Ovary (tissue), 9 donors: ENCODE results near the gene MAP2K5. TPM values are rescaled to one million over a fixed set of nuclear protein-coding genes. Genes with fewer than 3 reads are reported as not detected.

Source experiments
- DNase-seq, 5 donors: peaks; one replicate each; pipeline ENCODE4 v3.0.0-alpha.2; 2019 to 2020
- H3K27ac ChIP-seq, 2 donors: fragments of 200-600 bp; one replicate each; pipeline versions ENCODE4 v1.5.1 to v1.8.0; 2019 to 2022
- H3K27me3 ChIP-seq: fragments of 200-600 bp; one replicate; pipeline ENCODE4 v1.8.0; 2022
- H3K36me3 ChIP-seq: fragments of 200-600 bp; sonication (generic); one replicate; pipeline ENCODE4 v1.5.1; 2019
- H3K4me1 ChIP-seq: one replicate; pipeline ENCODE4 v1.8.1; 2013; ENCODE audit warnings: mild to moderate bottlenecking, moderate library complexity; ENCODE audit not compliant: insufficient read depth
- H3K4me3 ChIP-seq: fragments of 200-600 bp; sonication (generic); one replicate; pipeline ENCODE4 v1.5.1; 2017
- H3K9me3 ChIP-seq, 2 donors: fragments of 200-600 bp in 1 of 2; sonication (generic) in 1 of 2; one replicate each; pipeline versions ENCODE4 v1.5.1 to v1.8.1; 2013 to 2019; ENCODE audit warnings: mild to moderate bottlenecking in 1 of 2, moderate library complexity in 1 of 2
- EP300 ChIP-seq: sonication (generic); formaldehyde crosslinking; IDR thresholded peaks from one replicate; pipeline ENCODE4 v1.6.1; 2017; ENCODE audit warnings: antibody characterized with exemption
- POLR2A ChIP-seq: fragments of 450-650 bp; IDR thresholded peaks from one replicate; pipeline ENCODE4 v1.6.1; 2017; ENCODE audit warnings: antibody characterized with exemption, mild to moderate bottlenecking, moderate library complexity
- WGBS, 3 donors: extraction: QIAGEN DNeasy Blood & Tissue Kit in 1 of 3; methylation state at CpG; one replicate each; pipeline versions ENCODE4 v1.1.5 to v1.1.7; 2013 to 2017; 5-methylcytosine and 5-hydroxymethylcytosine counted together
- intact Hi-C, 4 donors: fragments of 100-400 bp; cut with DNase I; formaldehyde crosslinking; loops; one replicate each; pipeline versions ENCODE4 v1.11.0 to v1.15.1; 2022 to 2023
- polyA plus RNA-seq, 2 donors: library from polyadenylated mRNA; stranded (reverse); fragments of 200-250 nt in 1 of 2; fragments of 350-450 nt in 1 of 2; fragmentation: Illumina TruSeq in 1 of 2; extraction: RNeasy Lipid Tissue Mini Kit (QIAGEN cat#74804) in 1 of 2; gene quantifications; one replicate each; pipeline ENCODE4 v1.2.3, GENCODE V29; 2013 to 2014
- total RNA-seq, 7 donors: library from RNA; depleted of rRNA in 2 of 7; stranded (reverse); fragments of >200 nt in 2 of 7; fragmentation: NEBNext Ultra II Directional in 3 of 7; extraction: Animal tissue kit (Norgen Biotek cat#: 25700) in 3 of 7; gene quantifications; one replicate each; pipeline versions ENCODE4 v1.1.0 to v1.2.4, GENCODE V29; 2016 to 2023
- TF ChIP-seq, protein P1 (sequence below), 3 donors: fragments of 450-650 bp in 2 of 3; fragments of 200-600 bp in 1 of 3; IDR thresholded peaks; one replicate each; pipeline versions ENCODE4 v1.5.1 to v1.8.0; 2016 to 2022; ENCODE audit warnings: antibody characterized with exemption in 3 of 3, mild to moderate bottlenecking in 1 of 3
- donor health status: DM: no; HTN: no; CAD: no; lungs with moderate emphysema.
- donor health status: DM: no; HTN: no; CAD: no.
- donor health status: Bipolar disorder and iron deficiency.
- donor health status: DM: yes; HTN: yes; CAD: no.
- donor health status: DM: no; HTN: no; CAD: no.
- donor health status: DM: yes; HTN: yes; CAD: no.

Gene MAP2K5
- total and polyA plus RNA-seq, 9 donors, result 4.0 to 39.8 (median 23.2) TPM

DNA sequence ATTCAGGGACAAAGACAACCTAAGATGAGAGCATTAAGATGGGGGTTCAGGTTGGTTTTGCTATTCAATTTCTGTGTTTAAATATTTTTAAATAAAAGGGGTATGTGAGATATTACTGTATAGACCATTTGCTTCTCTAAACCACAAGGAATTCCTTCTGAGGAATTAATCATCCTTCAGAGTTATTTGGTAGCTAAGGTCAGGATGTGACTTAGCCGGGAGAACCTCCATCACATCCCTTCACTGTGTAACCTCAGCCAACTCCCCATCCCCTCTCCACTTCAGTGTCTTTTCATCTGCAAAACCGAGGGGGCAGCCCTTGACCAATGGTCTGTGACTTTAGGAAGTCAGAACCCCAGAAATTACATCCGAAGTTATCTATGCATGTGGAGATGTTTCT lies 234.1 kb downstream of the MAP2K5 start:
- intact Hi-C loops, result no loop called here
- H3K27ac ChIP-seq, result no peak overlapping the region
- H3K27me3 ChIP-seq, result no peaks in the 10 kb centered on the region
- no peak for TF ChIP-seq POLR2A
- TF ChIP-seq, protein P1, sequence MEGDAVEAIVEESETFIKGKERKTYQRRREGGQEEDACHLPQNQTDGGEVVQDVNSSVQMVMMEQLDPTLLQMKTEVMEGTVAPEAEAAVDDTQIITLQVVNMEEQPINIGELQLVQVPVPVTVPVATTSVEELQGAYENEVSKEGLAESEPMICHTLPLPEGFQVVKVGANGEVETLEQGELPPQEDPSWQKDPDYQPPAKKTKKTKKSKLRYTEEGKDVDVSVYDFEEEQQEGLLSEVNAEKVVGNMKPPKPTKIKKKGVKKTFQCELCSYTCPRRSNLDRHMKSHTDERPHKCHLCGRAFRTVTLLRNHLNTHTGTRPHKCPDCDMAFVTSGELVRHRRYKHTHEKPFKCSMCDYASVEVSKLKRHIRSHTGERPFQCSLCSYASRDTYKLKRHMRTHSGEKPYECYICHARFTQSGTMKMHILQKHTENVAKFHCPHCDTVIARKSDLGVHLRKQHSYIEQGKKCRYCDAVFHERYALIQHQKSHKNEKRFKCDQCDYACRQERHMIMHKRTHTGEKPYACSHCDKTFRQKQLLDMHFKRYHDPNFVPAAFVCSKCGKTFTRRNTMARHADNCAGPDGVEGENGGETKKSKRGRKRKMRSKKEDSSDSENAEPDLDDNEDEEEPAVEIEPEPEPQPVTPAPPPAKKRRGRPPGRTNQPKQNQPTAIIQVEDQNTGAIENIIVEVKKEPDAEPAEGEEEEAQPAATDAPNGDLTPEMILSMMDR (IDR thresholded peaks at IDR 0.05), result no peak
- TF ChIP-seq EP300, result no peak
- H3K36me3 ChIP-seq, result no peaks in the 10 kb centered on the region
- no peaks in the 10 kb centered on the region for H3K9me3 ChIP-seq
- H3K4me1 ChIP-seq, result no peaks in the 10 kb centered on the region
- DNase-seq, result no peak
- 63 to 67% (median 63%) methylated on average over 3 of the region's 3 CpGs for WGBS, 3 donors
- no peak overlapping the region for H3K4me3 ChIP-seq

DNA sequence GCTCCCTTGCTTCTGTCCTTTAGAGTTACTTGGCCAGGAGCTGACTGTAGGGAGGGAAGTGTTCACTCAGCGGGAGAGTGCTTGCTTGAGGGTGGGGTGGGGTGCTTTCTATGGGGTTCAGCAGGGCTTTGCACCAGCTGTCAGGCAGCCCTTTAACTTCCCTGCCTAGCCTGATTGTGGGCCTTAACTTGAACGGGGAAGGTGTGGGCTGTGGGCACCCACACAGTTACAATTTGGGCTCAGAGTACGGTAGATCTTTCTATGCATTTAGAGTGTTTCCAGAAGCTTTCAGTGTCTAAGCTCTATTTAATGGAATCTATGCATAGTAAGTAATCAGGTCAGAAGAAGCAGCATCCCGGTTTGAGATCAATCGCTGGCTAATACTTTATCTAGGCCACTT lies 234.6 kb downstream of the MAP2K5 start:
- DNase-seq, result no peak
- Histone ChIP-seq H3K27me3 (no peaks in the 10 kb centered on the region), H3K36me3 (no peaks in the 10 kb centered on the region), H3K9me3 (no peaks in the 10 kb centered on the region), H3K4me1 (no peaks in the 10 kb centered on the region), H3K27ac (no peak overlapping the region), H3K4me3 (no peak overlapping the region)
- 82 to 88% (median 84%) methylated on average over 5 of the region's 5 CpGs for WGBS, 3 donors
- TF ChIP-seq EP300 (no peak), POLR2A (no peak)
- TF ChIP-seq, protein P1 (IDR thresholded peaks at IDR 0.05), result no peak
- intact Hi-C loops, result no loop called here

DNA sequence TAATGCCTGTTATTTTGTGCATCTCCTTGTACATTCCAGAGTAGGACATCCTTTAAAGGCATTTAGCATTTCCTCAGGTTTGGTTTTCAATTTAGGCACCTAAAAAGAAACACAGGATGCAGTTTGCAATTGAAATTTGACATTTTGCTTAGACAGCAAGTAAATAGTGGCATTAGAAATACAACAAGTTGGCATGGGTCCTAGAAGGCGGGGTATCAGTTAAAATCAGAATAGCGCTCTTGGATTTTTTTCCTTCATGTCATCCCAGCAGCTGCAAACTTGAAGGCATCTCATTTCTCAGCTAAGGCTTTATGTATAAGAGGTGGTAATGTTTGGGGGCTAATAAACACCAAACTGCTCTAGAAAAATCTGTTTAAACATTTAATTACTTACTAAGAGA lies 235.3 kb downstream of the MAP2K5 start:
- intact Hi-C loops, result no loop called here
- DNase-seq, result no peak
- H3K36me3 ChIP-seq, result no peaks in the 10 kb centered on the region
- H3K4me1 ChIP-seq, result no peaks in the 10 kb centered on the region
- no peaks in the 10 kb centered on the region for H3K27me3 ChIP-seq
- H3K4me3 ChIP-seq, result no peak overlapping the region
- WGBS, 3 donors, result 85 to 92% (median 89%) methylated on average over 2 of the region's 2 CpGs
- H3K27ac ChIP-seq, result no peak overlapping the region
- H3K9me3 ChIP-seq, result no peaks in the 10 kb centered on the region
- TF ChIP-seq POLR2A (no peak), EP300 (no peak)
- TF ChIP-seq, protein P1 (IDR thresholded peaks at IDR 0.05), result no peak

DNA sequence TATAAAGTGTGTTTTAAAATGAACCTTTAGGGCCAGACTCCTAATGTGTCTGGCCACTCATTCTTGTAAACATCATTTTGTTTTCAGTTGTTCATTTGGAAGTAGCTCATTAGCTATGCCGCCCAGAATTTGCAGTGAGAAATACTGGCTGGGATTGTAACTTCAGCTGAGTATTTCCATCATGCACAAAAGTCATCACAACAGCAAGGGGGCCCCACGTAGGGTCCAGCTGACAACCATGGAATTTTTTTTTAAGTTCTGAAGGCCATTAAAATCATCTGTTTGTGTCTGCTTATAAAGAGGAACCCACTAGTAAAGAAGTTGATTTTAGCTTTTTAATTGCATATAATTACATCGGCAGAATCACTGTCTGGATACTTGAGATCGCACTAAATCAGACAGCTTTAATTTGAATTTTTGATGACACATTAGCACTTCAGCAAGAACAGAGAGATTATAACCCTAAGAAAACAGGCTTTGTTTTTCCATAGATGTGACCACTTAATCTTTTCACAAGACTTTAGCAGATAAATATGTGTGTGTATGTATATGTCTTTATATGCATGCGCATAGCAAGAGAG lies 236.6 kb downstream of the MAP2K5 start:
- Histone ChIP-seq H3K9me3 (no peaks in the 10 kb centered on the region), H3K27ac (no peak overlapping the region), H3K4me3 (no peak overlapping the region), H3K27me3 (no peaks in the 10 kb centered on the region), H3K36me3 (no peaks in the 10 kb centered on the region), H3K4me1 (no peaks in the 10 kb centered on the region)
- intact Hi-C loops, result no loop called here
- TF ChIP-seq POLR2A, result no peak
- TF ChIP-seq EP300, result no peak
- 60 to 70% (median 66%) methylated on average over 5 of the region's 5 CpGs for WGBS, 3 donors
- no peak for DNase-seq

DNA sequence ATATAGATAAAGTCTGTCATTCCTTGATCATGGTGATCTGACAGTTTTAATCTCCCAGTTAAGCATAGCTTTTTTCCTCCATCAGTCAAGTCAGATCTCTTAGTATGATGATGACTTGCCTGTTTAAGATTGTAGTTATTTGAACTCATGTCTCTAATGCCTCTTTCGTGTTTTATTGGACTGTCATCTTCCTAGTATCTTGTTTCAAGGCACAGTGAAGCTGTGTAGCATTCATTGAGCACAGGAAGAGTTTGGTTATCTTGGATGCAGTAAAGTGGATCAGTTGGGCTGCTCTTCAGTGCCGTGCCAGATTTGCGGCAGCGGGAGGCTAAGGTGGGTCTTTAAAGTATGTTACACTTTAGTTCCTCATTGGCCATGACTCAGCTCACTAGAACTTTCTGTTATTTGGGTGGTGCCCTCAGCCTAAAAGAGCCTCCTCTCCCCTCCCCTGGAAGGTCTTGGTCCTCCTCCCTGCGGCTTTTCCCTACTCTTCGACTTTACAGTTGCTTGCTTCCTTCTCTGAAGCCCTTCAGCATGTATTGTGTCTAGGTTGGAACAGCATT lies 237.1 kb downstream of the MAP2K5 start:
- WGBS, 3 donors, result 89 to 94% (median 92%) methylated on average over 6 of the region's 6 CpGs
- DNase-seq, result no peak
- H3K4me3 ChIP-seq, result no peak overlapping the region
- H3K27me3 ChIP-seq, result no peaks in the 10 kb centered on the region
- no peaks in the 10 kb centered on the region for H3K36me3 ChIP-seq
- H3K27ac ChIP-seq, result no peak overlapping the region
- intact Hi-C loops, result no loop called here
- H3K4me1 ChIP-seq, result no peaks in the 10 kb centered on the region
- TF ChIP-seq, protein P1 (IDR thresholded peaks at IDR 0.05), result no peak
- TF ChIP-seq POLR2A (no peak), EP300 (no peak)
- H3K9me3 ChIP-seq, result no peaks in the 10 kb centered on the region
